ENCODE results near the gene DNAJC16.
"Not testable (repeated sequence)": the region's sequence is repeated elsewhere in the genome, so short reads cannot be mapped to it uniquely, and the experiment has no call there.

The DNAJC16 gene

DNA sequence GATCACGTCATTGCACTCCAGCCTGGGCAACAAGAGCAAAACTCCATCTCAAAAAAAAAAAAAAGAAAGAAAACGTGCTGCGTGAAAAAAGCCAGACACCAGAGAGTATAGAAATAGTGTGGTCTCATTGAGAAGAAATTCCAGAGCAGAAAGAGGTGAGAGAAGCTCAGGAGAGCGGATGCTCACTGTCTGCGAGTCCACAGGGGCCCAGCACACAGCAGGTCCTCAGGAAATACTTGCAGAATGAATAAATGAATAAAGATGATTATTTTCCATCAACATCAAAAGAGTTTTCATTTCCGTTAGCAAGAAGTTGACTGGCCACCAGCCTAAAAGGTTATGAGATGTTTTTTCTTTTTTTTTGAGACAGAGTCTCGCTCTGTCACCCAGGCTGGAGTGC lies 17.1 kb upstream of the DNAJC16 start:
- Histone ChIP-seq H3K4me2 (ENCODE audit: low read length) (no peak overlapping the region), H3K27me3 (ENCODE audit: control insufficient read depth, insufficient read depth, low read length) (no peaks in the 10 kb centered on the region), H3K4me3 (ENCODE audit: low read length) (no peak overlapping the region), H3K9me3 (replicated peaks; ENCODE audit: low read length) (no peaks in the 10 kb centered on the region), H3K4me1 (ENCODE audit: control insufficient read depth, insufficient read depth, low read length) (peaks cover 8% of the 10 kb centered on the region), H3K9ac (ENCODE audit: low read depth, low read length) (no peak overlapping the region), H3K36me3 (ENCODE audit: insufficient read depth, low read length) (peaks cover 5% of the 10 kb centered on the region)

GRCh38 chr1:15510611-15511405 lies 15.8 kb upstream of the DNAJC16 start:
- H3K9me3 ChIP-seq (replicated peaks; ENCODE audit: low read length), result no peaks in the 10 kb centered on the region
- H3K36me3 ChIP-seq (ENCODE audit: insufficient read depth, low read length), result peaks cover 5% of the 10 kb centered on the region
- peaks cover 13% of the 10 kb centered on the region for H3K4me1 ChIP-seq (ENCODE audit: control insufficient read depth, insufficient read depth, low read length)
- no peak overlapping the region for H3K4me2 ChIP-seq (ENCODE audit: low read length)
- H3K27me3 ChIP-seq (ENCODE audit: control insufficient read depth, insufficient read depth, low read length), result no peaks in the 10 kb centered on the region
- no peak overlapping the region for H3K4me3 ChIP-seq (ENCODE audit: low read length)
- H3K9ac ChIP-seq (ENCODE audit: low read depth, low read length), result no peak overlapping the region

DNA sequence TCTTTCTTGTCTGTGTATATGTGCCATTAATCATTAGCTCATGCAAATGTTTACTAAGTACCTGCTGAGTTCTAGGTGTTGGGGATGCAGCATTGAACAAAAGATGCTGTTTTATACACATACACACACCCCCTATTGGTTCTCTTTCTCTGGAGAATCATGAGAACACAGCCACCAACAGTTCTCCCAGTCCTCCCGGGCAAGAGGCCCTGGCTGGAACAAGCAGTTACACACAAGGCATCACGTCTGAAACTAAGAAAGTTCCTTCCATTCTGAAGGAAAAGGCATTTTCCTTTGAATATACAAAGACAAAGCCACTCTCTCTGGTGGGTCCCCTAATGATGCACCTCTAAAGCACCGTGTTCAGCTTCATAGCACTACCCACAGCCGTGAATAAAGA lies 13.5 kb upstream of the DNAJC16 start:
- Histone ChIP-seq H3K36me3 (ENCODE audit: insufficient read depth, low read length) (peaks cover 5% of the 10 kb centered on the region), H3K4me2 (ENCODE audit: low read length) (no peak overlapping the region), H3K4me3 (ENCODE audit: low read length) (no peak overlapping the region), H3K9ac (ENCODE audit: low read depth, low read length) (no peak overlapping the region), H3K9me3 (replicated peaks; ENCODE audit: low read length) (no peaks in the 10 kb centered on the region), H3K27me3 (ENCODE audit: control insufficient read depth, insufficient read depth, low read length) (no peaks in the 10 kb centered on the region), H3K4me1 (ENCODE audit: control insufficient read depth, insufficient read depth, low read length) (peaks cover 13% of the 10 kb centered on the region)

- Histone ChIP-seq H3K4me2 (ENCODE audit: low read length) (no peak overlapping the region), H3K27me3 (ENCODE audit: control insufficient read depth, insufficient read depth, low read length) (no peaks in the 10 kb centered on the region), H3K9me3 (replicated peaks; ENCODE audit: low read length) (no peaks in the 10 kb centered on the region), H3K9ac (ENCODE audit: low read depth, low read length) (no peak overlapping the region), H3K4me1 (ENCODE audit: control insufficient read depth, insufficient read depth, low read length) (peaks cover 13% of the 10 kb centered on the region), H3K4me3 (ENCODE audit: low read length) (no peak overlapping the region), H3K36me3 (ENCODE audit: insufficient read depth, low read length) (peaks cover 5% of the 10 kb centered on the region)
Measured at GRCh38 chr1:15513919-15514318, 12.7 kb upstream of the DNAJC16 start.

DNA sequence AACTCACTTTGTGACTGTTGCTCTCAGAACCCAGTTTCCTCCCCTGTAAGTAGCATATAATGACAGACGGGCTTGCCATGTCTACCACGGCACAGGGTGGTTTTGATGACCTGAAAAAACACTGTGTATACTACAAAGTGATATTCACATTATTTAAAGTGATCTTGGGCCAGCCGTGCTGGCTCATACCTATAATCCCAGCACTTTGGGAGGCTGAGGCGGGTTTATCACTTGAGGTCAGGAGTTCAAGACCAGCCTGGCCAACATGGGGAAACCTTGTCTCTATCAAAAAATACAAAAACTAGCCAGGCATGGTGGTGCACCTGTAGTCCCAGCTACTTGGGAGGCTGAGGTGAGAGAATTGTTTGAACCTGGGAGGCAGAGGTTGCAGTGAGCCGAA lies 12.1 kb upstream of the DNAJC16 start:
- H3K4me2 ChIP-seq (ENCODE audit: low read length); H3K36me3 ChIP-seq (ENCODE audit: insufficient read depth, low read length); H3K9me3 ChIP-seq (replicated peaks; ENCODE audit: low read length); H3K4me3 ChIP-seq (ENCODE audit: low read length); H3K9ac ChIP-seq (ENCODE audit: low read depth, low read length); H3K27me3 ChIP-seq (ENCODE audit: control insufficient read depth, insufficient read depth, low read length): not testable (repeated sequence)
- H3K4me1 ChIP-seq (ENCODE audit: control insufficient read depth, insufficient read depth, low read length), result peaks cover 13% of the 10 kb centered on the region

DNA sequence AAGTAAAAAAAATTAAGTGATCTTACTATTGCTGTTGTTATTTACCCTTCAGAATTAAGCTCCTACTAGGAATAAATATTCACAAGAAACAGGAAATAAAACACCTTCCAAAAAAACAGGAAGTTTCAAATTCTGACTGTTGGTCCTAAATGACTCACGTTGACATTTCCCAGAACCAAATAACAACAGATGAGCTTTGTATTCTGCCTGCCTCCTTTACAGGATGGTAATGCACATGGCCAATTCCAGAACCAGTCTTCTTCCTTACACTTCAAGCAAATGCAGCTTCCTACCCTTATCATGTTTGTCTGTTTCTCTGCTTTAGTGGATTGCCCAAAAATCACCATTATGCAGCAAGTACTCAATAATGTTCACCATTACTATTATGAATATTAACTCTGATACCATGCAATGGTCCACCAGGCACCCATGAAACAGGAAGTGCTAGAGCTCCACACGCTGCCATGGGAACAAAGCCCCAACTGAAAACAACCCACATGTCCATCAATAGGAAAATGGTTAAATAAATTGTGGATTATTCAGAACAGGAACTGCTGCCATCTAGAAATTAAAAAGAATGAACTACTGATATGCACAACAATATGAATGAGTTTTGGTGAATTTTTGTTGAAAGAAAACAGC lies 11.5 kb upstream of the DNAJC16 start:
- Histone ChIP-seq H3K9ac (ENCODE audit: low read depth, low read length) (no peak overlapping the region), H3K36me3 (ENCODE audit: insufficient read depth, low read length) (peaks cover 5% of the 10 kb centered on the region), H3K4me1 (ENCODE audit: control insufficient read depth, insufficient read depth, low read length) (peaks cover 13% of the 10 kb centered on the region), H3K4me2 (ENCODE audit: low read length) (no peak overlapping the region), H3K9me3 (replicated peaks; ENCODE audit: low read length) (no peaks in the 10 kb centered on the region), H3K27me3 (ENCODE audit: control insufficient read depth, insufficient read depth, low read length) (no peaks in the 10 kb centered on the region), H3K4me3 (ENCODE audit: low read length) (no peak overlapping the region)

DNA sequence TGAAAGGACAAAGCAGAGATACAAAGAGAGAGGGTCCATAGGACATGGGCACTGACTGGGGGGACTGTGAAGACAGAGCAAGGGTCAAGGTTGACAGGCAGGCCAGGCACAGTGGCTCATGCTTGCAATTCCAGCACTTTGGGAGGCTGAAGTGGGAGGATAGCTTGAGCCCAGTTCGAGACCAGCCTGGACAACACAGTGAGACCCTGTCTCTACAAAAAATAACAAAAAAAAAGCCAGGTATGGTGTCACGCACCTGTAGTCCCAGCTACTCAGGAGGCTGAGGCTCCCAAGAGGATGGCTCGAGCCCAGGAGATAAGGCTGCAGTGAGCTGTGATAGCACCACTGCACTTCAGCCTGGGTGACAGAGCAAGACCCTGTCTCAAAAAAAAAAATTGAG lies 7.0 kb upstream of the DNAJC16 start:
- H3K9ac ChIP-seq (ENCODE audit: low read depth, low read length), result no peak overlapping the region

GRCh38 chr1:15521206-15521906 lies 5.3 kb upstream of the DNAJC16 start:
- not testable (repeated sequence) for H3K9me3 ChIP-seq (replicated peaks; ENCODE audit: low read length); H3K4me2 ChIP-seq (ENCODE audit: low read length)

More for the DNA sequence above, 7.0 kb upstream of the DNAJC16 start:
- Histone ChIP-seq H3K4me3 (ENCODE audit: low read length) (no peak overlapping the region), H3K4me2 (ENCODE audit: low read length) (no peak overlapping the region), H3K9me3 (replicated peaks; ENCODE audit: low read length) (no peaks in the 10 kb centered on the region), H3K27me3 (ENCODE audit: control insufficient read depth, insufficient read depth, low read length) (no peaks in the 10 kb centered on the region), H3K4me1 (ENCODE audit: control insufficient read depth, insufficient read depth, low read length) (peaks cover 5% of the 10 kb centered on the region), H3K36me3 (ENCODE audit: insufficient read depth, low read length) (no peaks in the 10 kb centered on the region)

DNA sequence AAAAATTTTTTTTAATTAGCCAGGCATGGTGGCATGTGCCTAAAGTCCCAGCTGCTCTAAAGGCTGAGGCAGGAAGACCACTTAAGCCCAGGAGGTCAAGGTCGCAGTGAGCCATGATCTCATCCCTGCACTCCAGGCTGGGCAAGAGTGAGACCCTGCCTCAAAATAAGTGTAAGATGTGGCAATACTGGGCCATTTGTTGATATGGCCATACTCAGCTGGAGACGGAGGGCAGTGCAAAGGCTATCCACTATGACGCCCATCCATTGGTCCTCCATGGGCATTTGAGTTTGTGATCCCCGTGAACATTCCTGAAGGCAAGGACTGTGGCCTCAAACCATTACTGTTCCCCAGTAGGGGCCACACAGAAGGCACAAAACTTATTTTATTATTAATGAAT lies 4.1 kb upstream of the DNAJC16 start:
- Histone ChIP-seq H3K27me3 (ENCODE audit: control insufficient read depth, insufficient read depth, low read length) (no peaks in the 10 kb centered on the region), H3K36me3 (ENCODE audit: insufficient read depth, low read length) (no peaks in the 10 kb centered on the region), H3K9ac (ENCODE audit: low read depth, low read length) (no peak overlapping the region)

More at GRCh38 chr1:15521206-15521906, 5.3 kb upstream of the DNAJC16 start:
- H3K36me3 ChIP-seq (ENCODE audit: insufficient read depth, low read length); H3K4me3 ChIP-seq (ENCODE audit: low read length); H3K9ac ChIP-seq (ENCODE audit: low read depth, low read length); H3K4me1 ChIP-seq (ENCODE audit: control insufficient read depth, insufficient read depth, low read length); H3K27me3 ChIP-seq (ENCODE audit: control insufficient read depth, insufficient read depth, low read length): not testable (repeated sequence)

DNA sequence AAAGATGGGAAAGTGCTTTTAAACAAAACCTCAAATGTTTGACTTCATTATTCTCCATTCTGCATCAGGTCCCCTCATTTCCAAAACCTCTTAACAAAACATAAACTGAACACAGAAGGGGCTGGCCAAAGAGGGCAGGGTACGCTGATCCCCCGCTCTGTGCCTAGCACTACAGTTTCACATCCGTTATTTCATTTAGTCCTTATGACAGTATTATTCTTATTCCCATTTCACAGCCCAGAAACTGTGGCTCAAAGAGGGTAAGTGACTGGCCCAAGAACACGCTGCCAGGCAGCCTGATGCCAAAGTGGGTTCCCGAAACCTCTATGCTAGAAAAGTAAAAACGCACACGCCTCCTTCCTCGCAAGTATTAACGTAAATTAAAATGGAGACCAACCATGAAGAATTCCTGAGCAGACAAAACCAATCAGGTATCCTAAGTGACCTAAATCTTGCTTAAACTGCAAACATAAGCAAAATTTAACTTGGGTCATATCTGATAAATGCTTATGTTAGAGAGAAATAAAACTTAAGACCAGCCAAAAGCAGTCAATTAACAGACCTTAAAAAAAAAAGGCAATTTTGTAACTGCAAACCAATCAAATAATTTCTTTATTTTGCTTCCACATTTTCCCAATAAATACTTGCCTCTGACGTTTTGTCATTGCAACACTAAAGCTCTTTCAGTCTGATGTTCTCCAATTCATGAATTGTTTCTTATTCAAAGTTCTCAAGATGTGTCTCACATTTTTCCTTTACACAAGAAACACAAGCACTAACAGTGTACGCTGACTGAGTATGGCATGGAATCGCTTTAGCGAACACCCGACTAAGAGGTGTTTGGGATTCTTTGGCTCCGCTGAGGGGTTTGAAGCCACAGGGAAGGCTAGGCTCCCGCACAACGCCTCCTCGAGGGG lies 3.3 kb upstream of the DNAJC16 start:
- H3K36me3 ChIP-seq (ENCODE audit: insufficient read depth, low read length), result no peaks in the 10 kb centered on the region
- H3K4me1 ChIP-seq (ENCODE audit: control insufficient read depth, insufficient read depth, low read length), result peaks cover 17% of the 10 kb centered on the region
- no peaks in the 10 kb centered on the region for H3K9me3 ChIP-seq (replicated peaks; ENCODE audit: low read length)
- peak overlapping the region; percentile 70 for H3K4me3 ChIP-seq (ENCODE audit: low read length)
- no peaks in the 10 kb centered on the region for H3K27me3 ChIP-seq (ENCODE audit: control insufficient read depth, insufficient read depth, low read length)
- peak overlapping the region; percentile 73 for H3K9ac ChIP-seq (ENCODE audit: low read depth, low read length)
- peak overlapping the region; percentile 71 for H3K4me2 ChIP-seq (ENCODE audit: low read length)

More for the DNA sequence above, 4.1 kb upstream of the DNAJC16 start:
- H3K4me3 ChIP-seq (ENCODE audit: low read length), result no peak overlapping the region
- no peaks in the 10 kb centered on the region for H3K9me3 ChIP-seq (replicated peaks; ENCODE audit: low read length)
- H3K4me1 ChIP-seq (ENCODE audit: control insufficient read depth, insufficient read depth, low read length), result peaks cover 11% of the 10 kb centered on the region
- H3K4me2 ChIP-seq (ENCODE audit: low read length), result no peak overlapping the region

DNA sequence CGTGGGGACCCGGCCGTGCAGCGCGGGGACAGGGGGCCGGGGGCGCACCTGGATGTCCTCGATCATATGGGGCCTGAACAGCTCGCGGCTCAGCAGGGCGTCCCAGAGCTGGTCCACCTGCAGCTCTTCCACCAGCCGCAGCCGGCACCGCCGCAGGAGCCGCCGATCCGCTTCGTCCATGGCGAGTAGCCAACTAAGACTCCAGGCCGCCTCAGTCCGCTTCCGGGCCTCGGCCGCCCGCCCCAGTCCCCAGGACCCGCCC lies 2.7 kb upstream of the DNAJC16 start, which contains the start of gene CASP9:
CASP9 (minus strand) TSS at position 195 of the 262 bp plus-strand sequence; CDS start at position 180, 15 bp downstream.
- Histone ChIP-seq H3K27me3 (ENCODE audit: control insufficient read depth, insufficient read depth, low read length) (no peaks in the 10 kb centered on the region), H3K9ac (ENCODE audit: low read depth, low read length) (peak within 1 kb of the TSS; percentile 91), H3K36me3 (ENCODE audit: insufficient read depth, low read length) (no peaks in the 10 kb centered on the region), H3K4me2 (ENCODE audit: low read length) (peak within 1 kb of the TSS; percentile 81), H3K4me3 (ENCODE audit: low read length) (peak within 1 kb of the TSS; percentile 92), H3K4me1 (ENCODE audit: control insufficient read depth, insufficient read depth, low read length) (peaks cover 17% of the 10 kb centered on the region), H3K9me3 (replicated peaks; ENCODE audit: low read length) (no peaks in the 10 kb centered on the region)

Measured in skeletal muscle satellite cell (primary cell).